A549 (cell line): Measurements from ENCODE around the gene CDCP1.

ENCODE experiments used
- CTCF ChIP-seq: fragments of >200 bp; sonication (Bioruptor Twin); formaldehyde crosslinking; IDR thresholded peaks from 3 replicates; pipeline ENCODE4 v1.5.1; 2016
- POLR2A ChIP-seq: IDR thresholded peaks from 2 replicates; pipeline ENCODE4 v1.6.1; 2012; ENCODE audit warnings: mild to moderate bottlenecking, low read length

- TF ChIP-seq POLR2A (no peak), CTCF (no peak)
Observed at GRCh38 chr3:45083023-45083422, 63.2 kb downstream of the CDCP1 start.
